ENCODE results near the gene ADCK1.

Gene ADCK1

GRCh38 chr14:77924141-77924948 is 124.4 kb downstream of the ADCK1 start:
- no peak overlapping the region for H3K27ac ChIP-seq
- TF ChIP-seq CTCF (conservative IDR thresholded peaks at IDR 0.05) (no peak), ZFX (IDR thresholded peaks at IDR 0.05) (no peak)

GRCh38 chr14:77926942-77927341 is 127.0 kb downstream of the ADCK1 start:
- no peak for TF ChIP-seq CTCF (conservative IDR thresholded peaks at IDR 0.05)
- no peak for TF ChIP-seq ZFX (IDR thresholded peaks at IDR 0.05)
- H3K27ac ChIP-seq, result no peak overlapping the region

GRCh38 chr14:77931441-77931840 is 131.5 kb downstream of the ADCK1 start:
- TF ChIP-seq ZFX (IDR thresholded peaks at IDR 0.05) (no peak), CTCF (conservative IDR thresholded peaks at IDR 0.05) (no peak)
- no peak overlapping the region for H3K27ac ChIP-seq

GRCh38 chr14:77936138-77936639 is 136.3 kb downstream of the ADCK1 start:
- TF ChIP-seq ZFX (IDR thresholded peaks at IDR 0.05) (no peak), CTCF (conservative IDR thresholded peaks at IDR 0.05) (no peak)
- no peak overlapping the region for H3K27ac ChIP-seq

- no peak overlapping the region for H3K27ac ChIP-seq
- TF ChIP-seq CTCF (conservative IDR thresholded peaks at IDR 0.05), result no peak
- no peak for TF ChIP-seq ZFX (IDR thresholded peaks at IDR 0.05)
Observed at GRCh38 chr14:77947372-77947771, 147.5 kb downstream of the ADCK1 start.

- H3K27ac ChIP-seq, result no peak overlapping the region
- TF ChIP-seq ZFX (IDR thresholded peaks at IDR 0.05), result no peak
- TF ChIP-seq CTCF (conservative IDR thresholded peaks at IDR 0.05), result no peak
Observed at GRCh38 chr14:77950371-77951063, 150.6 kb downstream of the ADCK1 start.

Measured in C4-2B (cell line).